Osteoblast (primary cell): ENCODE measurements around the gene ZGLP1. TPM values are rescaled to one million over a fixed set of nuclear protein-coding genes. Genes with fewer than 3 reads are reported as not detected.
A peak's percentile ranks its signal among the peaks of the same experiment; 100 is the strongest.
"Not testable (repeated sequence)": the region's sequence is repeated elsewhere in the genome, so short reads cannot be mapped to it uniquely, and the experiment has no call there.

Experiments
- DNase-seq: peaks from one replicate; pipeline ENCODE4 v3.0.0; 2011; ENCODE audit warnings: low spot score, mixed read lengths; ENCODE audit not compliant: insufficient read length; ENCODE audit errors: missing footprints
- H2AFZ ChIP-seq: 2 replicates; pipeline ENCODE4 v1.6.0; 2011; ENCODE audit warnings: mild to moderate bottlenecking, low read length
- H3K27ac ChIP-seq: 2 replicates; pipeline ENCODE4 v1.5.1; 2011; ENCODE audit warnings: mild to moderate bottlenecking, low read depth, low read length, moderate library complexity
- H3K27me3 ChIP-seq: 2 replicates; pipeline ENCODE4 v1.6.0; 2012; ENCODE audit warnings: mild to moderate bottlenecking, control low read depth, inconsistent platforms, low read length, moderate library complexity; ENCODE audit not compliant: insufficient read depth
- H3K36me3 ChIP-seq: 2 replicates; pipeline ENCODE4 v1.5.1; 2011; ENCODE audit warnings: mild to moderate bottlenecking, low read length, control low read depth, moderate library complexity; ENCODE audit not compliant: insufficient read depth
- H3K4me1 ChIP-seq: 2 replicates; pipeline ENCODE4 v1.5.1; 2011; ENCODE audit warnings: mild to moderate bottlenecking, low read length, control low read depth, moderate library complexity; ENCODE audit not compliant: insufficient read depth
- H3K4me2 ChIP-seq: 2 replicates; pipeline ENCODE4 v1.6.0; 2011; ENCODE audit warnings: mild to moderate bottlenecking, low read length; ENCODE audit not compliant: insufficient read depth
- H3K4me3 ChIP-seq: fragments of 200-600 bp; sonication (generic); 3 replicates; pipeline ENCODE4 v1.5.1; 2012; ENCODE audit warnings: mild to moderate bottlenecking, low read length, inconsistent platforms; ENCODE audit not compliant: insufficient read depth
- H3K79me2 ChIP-seq: 2 replicates; pipeline ENCODE4 v1.6.0; 2012; ENCODE audit warnings: mild to moderate bottlenecking, low read length, control low read depth, inconsistent platforms; ENCODE audit not compliant: insufficient read depth
- H3K9me3 ChIP-seq: 2 replicates; pipeline ENCODE4 v1.5.1; 2011; ENCODE audit warnings: low read depth, low read length, control low read depth
- H4K20me1 ChIP-seq: 2 replicates; pipeline ENCODE4 v1.6.0; 2012; ENCODE audit warnings: mild to moderate bottlenecking, low read length, control low read depth; ENCODE audit not compliant: insufficient read depth
- total RNA-seq: library from RNA; depleted of rRNA; stranded (reverse); fragments of >200 nt; gene quantifications from 2 replicates; pipeline ENCODE4 v1.2.3, GENCODE V29; 2012
- TF ChIP-seq, protein P1 (sequence below): IDR thresholded peaks from 2 replicates; pipeline ENCODE4 v1.5.1; 2011; ENCODE audit warnings: mild to moderate bottlenecking, low read depth, low read length, moderate library complexity; ENCODE audit errors: extremely low read depth

The ZGLP1 gene
- total RNA-seq, 1 donor: 0.72 TPM

DNA sequence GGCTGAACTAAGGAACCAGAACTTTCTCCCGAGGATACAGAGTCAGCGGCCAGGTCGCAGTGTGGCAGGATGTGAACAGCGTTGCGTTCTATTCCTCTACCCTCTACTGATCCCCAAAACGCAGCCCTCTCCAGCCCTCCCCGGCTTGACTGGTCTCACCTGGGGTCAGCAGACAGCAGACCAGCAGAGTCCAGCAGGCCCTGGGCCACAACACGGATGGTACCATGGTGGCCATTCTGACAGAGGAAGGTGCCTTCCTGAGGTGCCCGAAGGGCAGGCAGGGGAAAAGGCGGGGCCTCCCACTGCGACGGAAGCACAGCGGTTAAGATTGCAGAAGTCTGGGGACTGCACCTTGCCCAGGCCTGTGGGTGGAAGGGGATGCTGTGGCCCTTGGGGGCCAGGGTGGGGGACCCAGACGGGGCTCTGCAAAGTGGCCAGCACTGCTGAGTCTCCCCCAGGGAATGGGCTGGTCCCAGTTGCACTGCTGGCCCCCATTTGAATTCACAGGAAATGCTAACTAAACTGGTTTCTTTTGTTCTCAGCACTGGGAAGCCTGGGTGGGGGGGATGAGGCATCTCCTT is 29.9 kb upstream of the ZGLP1 start, which contains the start of gene ICAM3:
Gene ICAM3, minus strand, starts transcription at position 245 of the 581 bp plus-strand sequence. Its CDS starts 10 bp downstream, at position 235.
- no peaks in the 10 kb centered on the region for H3K79me2 ChIP-seq
- H2AFZ ChIP-seq: no peak within 1 kb of the TSS
- H3K4me3 ChIP-seq: no peak within 1 kb of the TSS
- H3K36me3 ChIP-seq: no peaks in the 10 kb centered on the region
- H4K20me1 ChIP-seq: no peaks in the 10 kb centered on the region
- TF ChIP-seq, protein P1, sequence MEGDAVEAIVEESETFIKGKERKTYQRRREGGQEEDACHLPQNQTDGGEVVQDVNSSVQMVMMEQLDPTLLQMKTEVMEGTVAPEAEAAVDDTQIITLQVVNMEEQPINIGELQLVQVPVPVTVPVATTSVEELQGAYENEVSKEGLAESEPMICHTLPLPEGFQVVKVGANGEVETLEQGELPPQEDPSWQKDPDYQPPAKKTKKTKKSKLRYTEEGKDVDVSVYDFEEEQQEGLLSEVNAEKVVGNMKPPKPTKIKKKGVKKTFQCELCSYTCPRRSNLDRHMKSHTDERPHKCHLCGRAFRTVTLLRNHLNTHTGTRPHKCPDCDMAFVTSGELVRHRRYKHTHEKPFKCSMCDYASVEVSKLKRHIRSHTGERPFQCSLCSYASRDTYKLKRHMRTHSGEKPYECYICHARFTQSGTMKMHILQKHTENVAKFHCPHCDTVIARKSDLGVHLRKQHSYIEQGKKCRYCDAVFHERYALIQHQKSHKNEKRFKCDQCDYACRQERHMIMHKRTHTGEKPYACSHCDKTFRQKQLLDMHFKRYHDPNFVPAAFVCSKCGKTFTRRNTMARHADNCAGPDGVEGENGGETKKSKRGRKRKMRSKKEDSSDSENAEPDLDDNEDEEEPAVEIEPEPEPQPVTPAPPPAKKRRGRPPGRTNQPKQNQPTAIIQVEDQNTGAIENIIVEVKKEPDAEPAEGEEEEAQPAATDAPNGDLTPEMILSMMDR: no peak
- no peak within 1 kb of the TSS for H3K4me2 ChIP-seq
- no peak within 1 kb of the TSS for H3K27ac ChIP-seq
- peaks cover 2% of the 10 kb centered on the region for H3K4me1 ChIP-seq
- H3K9me3 ChIP-seq: no peaks in the 10 kb centered on the region
- no peaks in the 10 kb centered on the region for H3K27me3 ChIP-seq
- peak; percentile 67 for DNase-seq

DNA sequence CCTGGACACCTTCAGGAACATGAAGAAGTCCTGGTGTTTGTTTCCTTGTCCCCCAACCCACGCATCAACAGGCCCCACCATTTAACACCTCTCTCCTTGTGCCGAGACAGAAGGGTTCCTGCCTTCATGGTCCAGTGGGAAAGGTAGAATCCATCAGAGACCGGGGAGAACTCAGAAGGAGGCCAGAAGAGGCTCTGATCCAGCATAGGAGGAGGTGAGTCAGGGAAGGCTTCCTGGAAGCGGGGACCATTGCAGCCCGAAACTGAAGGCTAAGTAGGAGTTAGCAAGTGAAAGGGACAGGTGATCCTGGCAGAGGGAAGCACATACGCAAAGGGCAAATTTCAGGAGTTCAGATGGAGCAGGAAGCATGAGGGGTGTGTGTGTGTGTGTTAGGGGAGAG is 29.3 kb upstream of the ZGLP1 start:
- no peaks in the 10 kb centered on the region for H3K79me2 ChIP-seq
- no peak overlapping the region for H3K27ac ChIP-seq
- H3K27me3 ChIP-seq: no peaks in the 10 kb centered on the region
- no peaks in the 10 kb centered on the region for H3K36me3 ChIP-seq
- no peaks in the 10 kb centered on the region for H4K20me1 ChIP-seq
- H3K9me3 ChIP-seq: no peaks in the 10 kb centered on the region
- H2AFZ ChIP-seq: no peak overlapping the region
- peak; percentile 50 for DNase-seq
- no peak overlapping the region for H3K4me3 ChIP-seq
- TF ChIP-seq, protein P1: no peak
- no peak overlapping the region for H3K4me2 ChIP-seq
- H3K4me1 ChIP-seq: peaks cover 7% of the 10 kb centered on the region

DNA sequence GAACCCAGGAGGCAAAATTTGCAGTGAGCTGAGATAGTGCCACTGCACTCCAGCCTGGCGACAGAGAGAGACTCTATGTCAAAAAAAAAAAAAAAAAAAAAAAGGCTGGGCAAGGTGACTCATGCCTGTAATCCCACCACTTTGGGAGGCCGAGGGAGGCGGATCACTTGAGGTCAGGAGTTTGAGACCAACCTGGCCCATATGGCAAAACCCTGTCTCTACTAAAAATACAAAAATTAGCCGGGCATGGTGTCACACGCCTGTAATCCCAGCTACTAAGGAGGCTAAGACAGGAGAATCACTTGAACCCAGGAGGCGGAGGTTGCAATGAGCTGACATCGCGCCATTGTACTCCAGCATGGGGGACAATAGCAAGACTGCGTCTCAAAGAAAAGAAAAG is 27.1 kb upstream of the ZGLP1 start:
- not testable (repeated sequence) for H3K27ac ChIP-seq, H3K4me2 ChIP-seq, H3K9me3 ChIP-seq, DNase-seq, H3K36me3 ChIP-seq, H3K27me3 ChIP-seq, H2AFZ ChIP-seq, H3K4me3 ChIP-seq
- peaks cover 18% of the 10 kb centered on the region for H3K79me2 ChIP-seq
- H4K20me1 ChIP-seq: peaks cover 11% of the 10 kb centered on the region
- H3K4me1 ChIP-seq: peaks cover 21% of the 10 kb centered on the region

DNA sequence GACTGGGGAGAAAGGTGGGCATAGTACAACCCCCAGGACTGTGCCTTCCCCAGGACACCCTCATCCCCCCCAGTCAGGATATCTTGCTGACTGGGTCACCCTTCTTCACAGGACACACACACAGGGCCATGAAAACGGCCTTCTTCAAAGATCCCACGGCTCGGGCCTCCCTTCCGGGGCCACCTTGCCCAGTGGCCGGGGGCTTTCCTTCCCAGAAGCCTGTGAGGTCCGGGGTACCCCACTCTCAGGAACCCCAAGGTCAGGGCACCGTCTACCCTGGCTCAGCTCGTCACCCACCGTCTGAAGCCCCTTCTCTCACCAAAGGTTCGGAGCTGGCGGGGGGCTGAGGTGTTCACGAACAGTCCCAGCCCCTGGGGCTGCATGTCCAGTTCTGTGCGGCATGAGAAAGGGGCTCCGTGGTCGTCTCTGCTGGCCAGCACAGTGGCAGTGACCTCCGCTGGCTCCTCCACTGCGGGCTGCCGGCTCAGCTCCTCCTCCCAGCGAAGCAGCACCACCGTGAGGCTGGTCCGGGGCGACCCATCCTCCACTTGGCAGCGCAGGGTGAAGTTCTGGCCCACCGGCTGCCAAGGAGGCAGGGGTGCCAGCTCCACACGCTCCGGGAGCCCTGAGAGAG is 25.9 kb upstream of the ZGLP1 start:
- peak overlapping the region; percentile 99 for H3K4me2 ChIP-seq
- no peaks in the 10 kb centered on the region for H3K9me3 ChIP-seq
- no peaks in the 10 kb centered on the region for H3K27me3 ChIP-seq
- H3K4me3 ChIP-seq: peak overlapping the region; percentile 99
- H3K27ac ChIP-seq: no peak overlapping the region
- no peak for DNase-seq
- peak overlapping the region; percentile 96 for H2AFZ ChIP-seq
- H3K36me3 ChIP-seq: peaks cover 2% of the 10 kb centered on the region
- peaks cover 28% of the 10 kb centered on the region for H3K79me2 ChIP-seq
- peaks cover 22% of the 10 kb centered on the region for H3K4me1 ChIP-seq
- TF ChIP-seq, protein P1: no peak
- H4K20me1 ChIP-seq: peaks cover 15% of the 10 kb centered on the region
